GM20000 (cell line): ENCODE measurements around the gene MPEG1.

Source experiments
- DNase-seq: peaks from one replicate; pipeline ENCODE4 v3.0.0; 2012; ENCODE audit warnings: low spot score
- CTCF ChIP-seq: IDR thresholded peaks from 2 replicates; pipeline ENCODE4 v1.5.1; 2012; ENCODE audit warnings: mild to moderate bottlenecking, control low read depth; ENCODE audit errors: extremely low read depth, missing control alignments

The MPEG1 gene

GRCh38 chr11:59253001-59253400, 40.3 kb upstream of the MPEG1 start:
- TF ChIP-seq CTCF: no peak
- DNase-seq: no peak

- DNase-seq: no peak
Observed at GRCh38 chr11:59249535-59249934, 36.8 kb upstream of the MPEG1 start.

GRCh38 chr11:59247531-59248227, 35.0 kb upstream of the MPEG1 start:
- no peak for TF ChIP-seq CTCF
- DNase-seq: no peak

More at GRCh38 chr11:59249535-59249934, 36.8 kb upstream of the MPEG1 start:
- TF ChIP-seq CTCF: no peak

GRCh38 chr11:59243633-59244032, 30.9 kb upstream of the MPEG1 start:
- TF ChIP-seq CTCF: no peak
- no peak for DNase-seq

GRCh38 chr11:59240322-59240721, 27.6 kb upstream of the MPEG1 start:
- TF ChIP-seq CTCF: no peak
- DNase-seq: no peak

GRCh38 chr11:59226396-59226795, 13.7 kb upstream of the MPEG1 start:
- TF ChIP-seq CTCF: no peak
- DNase-seq: no peak

- no peak for TF ChIP-seq CTCF
- DNase-seq: no peak
Observed at GRCh38 chr11:59225017-59225416, 12.3 kb upstream of the MPEG1 start.
